ENCODE results near the gene RAPGEF5. TPM values are rescaled to one million over a fixed set of nuclear protein-coding genes. Genes with fewer than 3 reads are reported as not detected.

RAPGEF5 gene
- total RNA-seq, 5 donors from 2014 or later (not counting 1 experiment from before 2014, with no cell fraction given), result 0.12 to 2.4 (median 0.61) TPM

DNA sequence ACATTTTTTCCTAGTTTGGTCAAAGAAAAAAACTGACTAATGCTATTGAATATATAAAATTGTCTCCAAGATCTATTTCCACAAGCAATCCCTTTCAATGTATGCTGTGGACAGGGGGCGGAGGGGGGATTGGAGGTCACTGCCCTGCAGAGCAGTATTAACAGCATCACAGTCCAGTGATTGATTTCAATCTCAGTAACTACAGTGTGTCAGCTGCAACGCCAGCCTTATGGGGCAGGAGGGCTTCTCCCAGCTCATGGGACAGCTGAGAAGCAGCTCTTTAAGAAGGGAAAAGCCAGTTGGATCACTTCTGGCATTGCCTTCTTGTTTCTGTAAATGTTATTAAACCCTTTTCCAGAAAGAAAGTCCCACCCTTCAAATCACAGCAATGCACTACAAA lies 65.0 kb downstream of the RAPGEF5 start:
- Mint-ChIP-seq H3K27me3 (peaks cover 0 to 7% of the 10 kb centered on the region in 2 donors), H3K9me3 (no peaks in the 10 kb centered on the region), H3K4me3 (no peak overlapping the region), H3K4me1 (peaks cover 5 to 9% (median 9%) of the 10 kb centered on the region in 3 donors), H3K27ac (no peak overlapping the region), H3K36me3 (no peaks in the 10 kb centered on the region)
- ChIA-PET CTCF (no interaction called here), POLR2A (no interaction called here)
- Histone ChIP-seq H3K4me3 (ENCODE audit: control insufficient read depth in 1 of 2, extremely low read depth in 1 of 2, low read length in 1 of 2) (no peak overlapping the region), H3K4me1 (ENCODE audit: control insufficient read depth in 1 of 2, extremely low read depth in 1 of 2, insufficient read depth in 2 of 2, low read length in 2 of 2) (peaks cover 7 to 14% of the 10 kb centered on the region in 2 experiments), H3K27ac (ENCODE audit: low read length) (no peak overlapping the region), H3K9me3 (no peaks in the 10 kb centered on the region), H3K36me3 (ENCODE audit: control insufficient read depth in 2 of 2, extremely low read depth in 1 of 2, insufficient read depth in 1 of 2, low read length in 1 of 2) (no peaks in the 10 kb centered on the region), H3K27me3 (replicated peaks in 1 of 2; ENCODE audit: control insufficient read depth in 2 of 2, extremely low read depth in 1 of 2, insufficient read depth in 2 of 2, low read length in 1 of 2) (no peaks in the 10 kb centered on the region)
- ATAC-seq (replicated peaks in 1 of 4) (no peak), DNase-seq (no peak)
- WGBS (ENCODE audit: insufficient coverage), result 86% methylated on average over 1 of the region's 2 CpGs

DNA sequence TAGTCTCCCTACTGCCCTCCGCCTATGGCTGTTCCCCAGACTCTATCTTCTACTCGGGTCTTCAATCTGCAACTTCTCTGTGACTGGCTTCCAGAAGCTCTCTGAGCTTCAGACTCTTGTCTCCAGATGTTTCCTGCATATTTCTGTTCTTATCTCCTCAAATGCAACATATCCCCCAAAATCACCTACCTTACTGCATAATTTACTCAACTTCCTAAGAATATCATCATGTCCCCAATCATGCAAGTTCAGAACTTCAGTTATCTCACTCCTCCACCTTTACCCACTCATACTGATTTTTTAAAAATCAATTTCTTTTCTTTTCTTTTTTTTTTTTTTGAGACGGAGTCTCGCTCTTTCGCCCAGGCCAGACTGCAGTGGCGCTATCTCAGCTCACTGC lies 68.8 kb downstream of the RAPGEF5 start:
- Mint-ChIP-seq H3K36me3 (no peaks in the 10 kb centered on the region), H3K4me1 (peaks cover 4 to 8% (median 4%) of the 10 kb centered on the region in 3 donors), H3K4me3 (no peak overlapping the region), H3K9me3 (no peaks in the 10 kb centered on the region), H3K27me3 (peaks cover 0 to 7% of the 10 kb centered on the region in 2 donors), H3K27ac (no peak overlapping the region)
- CTCF ChIA-PET, result no interaction called here
- Histone ChIP-seq H3K4me1 (ENCODE audit: control insufficient read depth in 1 of 2, extremely low read depth in 1 of 2, insufficient read depth in 2 of 2, low read length in 2 of 2) (peaks cover 6 to 14% of the 10 kb centered on the region in 2 experiments), H3K27me3 (replicated peaks in 1 of 2; ENCODE audit: control insufficient read depth in 2 of 2, extremely low read depth in 1 of 2, insufficient read depth in 2 of 2, low read length in 1 of 2) (no peaks in the 10 kb centered on the region), H3K9me3 (no peaks in the 10 kb centered on the region), H3K27ac (ENCODE audit: low read length) (no peak overlapping the region), H3K4me3 (ENCODE audit: control insufficient read depth in 1 of 2, extremely low read depth in 1 of 2, low read length in 1 of 2) (no peak overlapping the region), H3K36me3 (ENCODE audit: control insufficient read depth in 2 of 2, extremely low read depth in 1 of 2, insufficient read depth in 1 of 2, low read length in 1 of 2) (no peaks in the 10 kb centered on the region)
- 75% methylated on average over 2 of the region's 6 CpGs for whole genome bisulfite sequencing (ENCODE audit: insufficient coverage)
- no peak for DNase-seq
- no peak for ATAC-seq (replicated peaks in 1 of 4)
- POLR2A ChIA-PET, result no interaction called here

- ATAC-seq (replicated peaks in 1 of 4) (no peak), DNase-seq (no peak)
- H3K4me1 Mint-ChIP-seq, result peaks cover 0 to 2% (median 0%) of the 10 kb centered on the region in 3 donors
- no peaks in the 10 kb centered on the region for H3K27me3 ChIP-seq (replicated peaks in 1 of 2; ENCODE audit: control insufficient read depth in 2 of 2, extremely low read depth in 1 of 2, insufficient read depth in 2 of 2, low read length in 1 of 2)
- H3K27me3 Mint-ChIP-seq, result peaks cover 0 to 7% of the 10 kb centered on the region in 2 donors
- H3K36me3 Mint-ChIP-seq, result no peaks in the 10 kb centered on the region
- POLR2A ChIA-PET, result no interaction called here
- H3K36me3 ChIP-seq (ENCODE audit: control insufficient read depth in 2 of 2, extremely low read depth in 1 of 2, insufficient read depth in 1 of 2, low read length in 1 of 2), result no peaks in the 10 kb centered on the region
- H3K4me1 ChIP-seq (ENCODE audit: control insufficient read depth in 1 of 2, extremely low read depth in 1 of 2, insufficient read depth in 2 of 2, low read length in 2 of 2), result peaks cover 3 to 9% of the 10 kb centered on the region in 2 experiments
- no CpG with 5 or more reads among the region's 2 CpGs for WGBS (ENCODE audit: insufficient coverage)
- no peak overlapping the region for H3K4me3 ChIP-seq (ENCODE audit: control insufficient read depth in 1 of 2, extremely low read depth in 1 of 2, low read length in 1 of 2)
- CTCF ChIA-PET, result no interaction called here
- H3K4me3 Mint-ChIP-seq, result no peak overlapping the region
- no peaks in the 10 kb centered on the region for H3K9me3 Mint-ChIP-seq
- no peak overlapping the region for H3K27ac Mint-ChIP-seq
- no peaks in the 10 kb centered on the region for H3K9me3 ChIP-seq
- H3K27ac ChIP-seq (ENCODE audit: low read length), result no peak overlapping the region
Measured at GRCh38 chr7:22287412-22287811, 69.5 kb downstream of the RAPGEF5 start.

DNA sequence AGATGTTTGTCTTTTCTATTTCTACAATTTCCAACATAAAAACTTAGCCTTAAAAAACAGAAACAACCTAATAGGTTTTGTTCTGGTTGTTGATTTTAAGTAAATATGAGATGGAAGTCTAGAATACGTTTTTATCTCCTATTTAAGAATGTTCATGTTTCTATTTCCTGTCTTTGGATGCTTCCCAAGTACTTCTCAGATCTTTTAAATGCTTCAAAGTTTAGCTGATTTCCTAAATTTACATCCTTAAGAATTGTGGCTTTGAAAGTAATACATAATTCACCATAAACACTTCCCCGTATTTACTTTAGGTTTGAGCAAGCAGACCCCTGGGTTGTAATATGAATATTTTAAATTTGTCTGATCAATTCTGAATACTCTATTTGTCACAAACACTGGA lies 70.5 kb downstream of the RAPGEF5 start:
- no peak for DNase-seq
- H3K9me3 ChIP-seq, result no peaks in the 10 kb centered on the region
- no CpG with 5 or more reads among the region's 2 CpGs for WGBS (ENCODE audit: insufficient coverage)
- ChIA-PET POLR2A (no interaction called here), CTCF (no interaction called here)
- no peaks in the 10 kb centered on the region for H3K36me3 Mint-ChIP-seq
- no peak for ATAC-seq (replicated peaks in 1 of 4)
- H3K27me3 Mint-ChIP-seq, result peaks cover 3 to 11% of the 10 kb centered on the region in 2 donors
- H3K4me3 Mint-ChIP-seq, result no peak overlapping the region
- no peak overlapping the region for H3K4me3 ChIP-seq (ENCODE audit: control insufficient read depth in 1 of 2, extremely low read depth in 1 of 2, low read length in 1 of 2)
- H3K27ac Mint-ChIP-seq, result no peak overlapping the region
- no peaks in the 10 kb centered on the region for H3K27me3 ChIP-seq (replicated peaks in 1 of 2; ENCODE audit: control insufficient read depth in 2 of 2, extremely low read depth in 1 of 2, insufficient read depth in 2 of 2, low read length in 1 of 2)
- no peaks in the 10 kb centered on the region for H3K36me3 ChIP-seq (ENCODE audit: control insufficient read depth in 2 of 2, extremely low read depth in 1 of 2, insufficient read depth in 1 of 2, low read length in 1 of 2)
- no peaks in the 10 kb centered on the region for H3K9me3 Mint-ChIP-seq
- no peaks in the 10 kb centered on the region for H3K4me1 Mint-ChIP-seq
- H3K27ac ChIP-seq (ENCODE audit: low read length), result no peak overlapping the region
- H3K4me1 ChIP-seq (ENCODE audit: control insufficient read depth in 1 of 2, extremely low read depth in 1 of 2, insufficient read depth in 2 of 2, low read length in 2 of 2), result no peaks in the 10 kb centered on the region

- 67% methylated on average over 1 of the region's 2 CpGs for WGBS (ENCODE audit: insufficient coverage)
- no peak for DNase-seq
- no peak overlapping the region for H3K27ac Mint-ChIP-seq
- H3K27me3 Mint-ChIP-seq, result peaks cover 9 to 16% of the 10 kb centered on the region in 2 donors
- ChIA-PET POLR2A (no interaction called here), CTCF (no interaction called here)
- no peaks in the 10 kb centered on the region for H3K9me3 Mint-ChIP-seq
- no peaks in the 10 kb centered on the region for H3K4me1 ChIP-seq (ENCODE audit: control insufficient read depth in 1 of 2, extremely low read depth in 1 of 2, insufficient read depth in 2 of 2, low read length in 2 of 2)
- no peaks in the 10 kb centered on the region for H3K36me3 ChIP-seq (ENCODE audit: control insufficient read depth in 2 of 2, extremely low read depth in 1 of 2, insufficient read depth in 1 of 2, low read length in 1 of 2)
- no peak overlapping the region for H3K4me3 ChIP-seq (ENCODE audit: control insufficient read depth in 1 of 2, extremely low read depth in 1 of 2, low read length in 1 of 2)
- no peak overlapping the region for H3K4me3 Mint-ChIP-seq
- H3K9me3 ChIP-seq, result no peaks in the 10 kb centered on the region
- H3K27ac ChIP-seq (ENCODE audit: low read length), result no peak overlapping the region
- peaks cover 0 to 2% of the 10 kb centered on the region in 2 experiments for H3K27me3 ChIP-seq (replicated peaks in 1 of 2; ENCODE audit: control insufficient read depth in 2 of 2, extremely low read depth in 1 of 2, insufficient read depth in 2 of 2, low read length in 1 of 2)
- no peaks in the 10 kb centered on the region for H3K36me3 Mint-ChIP-seq
- ATAC-seq (replicated peaks in 1 of 4), result no peak
- no peaks in the 10 kb centered on the region for H3K4me1 Mint-ChIP-seq
Measured at GRCh38 chr7:22281481-22281880, 75.5 kb downstream of the RAPGEF5 start.

DNA sequence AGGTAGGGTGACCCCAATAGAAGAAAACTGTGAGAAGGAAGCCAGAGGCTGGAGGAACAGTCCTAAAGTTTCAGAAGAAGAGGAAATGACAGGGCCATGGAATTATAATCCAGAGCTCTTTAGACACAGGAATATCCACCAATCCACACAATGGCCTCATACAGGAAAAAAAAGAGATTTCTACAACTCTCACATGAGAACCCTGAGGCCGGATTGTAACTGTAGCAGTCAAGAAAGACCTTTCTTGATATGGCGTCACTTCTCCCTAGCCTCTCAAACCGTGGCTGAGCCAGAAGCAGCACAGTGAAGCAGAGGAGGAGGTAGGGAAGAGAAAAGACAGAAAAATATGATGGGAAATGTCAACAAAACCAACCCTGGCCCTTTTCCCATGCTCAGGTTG lies 76.9 kb downstream of the RAPGEF5 start:
- POLR2A ChIA-PET, result no interaction called here
- no peaks in the 10 kb centered on the region for H3K36me3 Mint-ChIP-seq

GRCh38 chr7:22278660-22279059 lies 78.3 kb downstream of the RAPGEF5 start:
- Mint-ChIP-seq H3K9me3 (no peaks in the 10 kb centered on the region), H3K4me3 (no peak overlapping the region), H3K4me1 (no peaks in the 10 kb centered on the region), H3K36me3 (no peaks in the 10 kb centered on the region), H3K27me3 (peaks cover 9 to 19% of the 10 kb centered on the region in 2 donors), H3K27ac (no peak overlapping the region)
- ATAC-seq (replicated peaks in 1 of 4) (no peak), DNase-seq (no peak)
- Histone ChIP-seq H3K4me1 (ENCODE audit: control insufficient read depth in 1 of 2, extremely low read depth in 1 of 2, insufficient read depth in 2 of 2, low read length in 2 of 2) (no peaks in the 10 kb centered on the region), H3K36me3 (ENCODE audit: control insufficient read depth in 2 of 2, extremely low read depth in 1 of 2, insufficient read depth in 1 of 2, low read length in 1 of 2) (no peaks in the 10 kb centered on the region), H3K4me3 (ENCODE audit: control insufficient read depth in 1 of 2, extremely low read depth in 1 of 2, low read length in 1 of 2) (no peak overlapping the region), H3K9me3 (no peaks in the 10 kb centered on the region), H3K27ac (ENCODE audit: low read length) (no peak overlapping the region), H3K27me3 (replicated peaks in 1 of 2; ENCODE audit: control insufficient read depth in 2 of 2, extremely low read depth in 1 of 2, insufficient read depth in 2 of 2, low read length in 1 of 2) (peaks cover 0 to 2% of the 10 kb centered on the region in 2 experiments)
- no CpG with 5 or more reads among the region's 2 CpGs for WGBS (ENCODE audit: insufficient coverage)
- CTCF ChIA-PET, result no interaction called here
- POLR2A ChIA-PET, result no interaction called here

More for the DNA sequence above, 76.9 kb downstream of the RAPGEF5 start:
- ATAC-seq (replicated peaks in 1 of 4) (no peak), DNase-seq (no peak)
- Histone ChIP-seq H3K9me3 (no peaks in the 10 kb centered on the region), H3K27me3 (replicated peaks in 1 of 2; ENCODE audit: control insufficient read depth in 2 of 2, extremely low read depth in 1 of 2, insufficient read depth in 2 of 2, low read length in 1 of 2) (peaks cover 0 to 2% of the 10 kb centered on the region in 2 experiments), H3K36me3 (ENCODE audit: control insufficient read depth in 2 of 2, extremely low read depth in 1 of 2, insufficient read depth in 1 of 2, low read length in 1 of 2) (no peaks in the 10 kb centered on the region), H3K27ac (ENCODE audit: low read length) (no peak overlapping the region), H3K4me1 (ENCODE audit: control insufficient read depth in 1 of 2, extremely low read depth in 1 of 2, insufficient read depth in 2 of 2, low read length in 2 of 2) (no peaks in the 10 kb centered on the region), H3K4me3 (ENCODE audit: control insufficient read depth in 1 of 2, extremely low read depth in 1 of 2, low read length in 1 of 2) (no peak overlapping the region)
- no peak overlapping the region for H3K27ac Mint-ChIP-seq
- H3K9me3 Mint-ChIP-seq, result no peaks in the 10 kb centered on the region
- no peaks in the 10 kb centered on the region for H3K4me1 Mint-ChIP-seq
- no peak overlapping the region for H3K4me3 Mint-ChIP-seq
- peaks cover 9 to 16% of the 10 kb centered on the region in 2 donors for H3K27me3 Mint-ChIP-seq
- CTCF ChIA-PET, result interaction anchor here in 1 of 2 donors (0.5 kb wide), 1 partner anchor 333 kb away, joined by 5 read pairs; no protein-coding TSS in a partner anchor
- no CpG with 5 or more reads among the region's 3 CpGs for WGBS (ENCODE audit: insufficient coverage)
